ENCODE data around the gene KRTAP16-1. TPM values are rescaled to one million over a fixed set of nuclear protein-coding genes. Genes with fewer than 3 reads are reported as not detected.
"Not testable (repeated sequence)": the region's sequence is repeated elsewhere in the genome, so short reads cannot be mapped to it uniquely, and the experiment has no call there.

KRTAP16-1 gene
- total RNA-seq, 1 experiment from 2014 or later: not detected

- intact Hi-C loops (cut with micrococcal nuclease; ENCODE audit: unreplicated experiment): no loop called here
- no peak for TF ChIP-seq EZH2 (IDR thresholded peaks at IDR 0.05; ENCODE audit: borderline replicate concordance, low read depth, low read length, poor library complexity, severe bottlenecking)
- TF ChIP-seq, protein P1, sequence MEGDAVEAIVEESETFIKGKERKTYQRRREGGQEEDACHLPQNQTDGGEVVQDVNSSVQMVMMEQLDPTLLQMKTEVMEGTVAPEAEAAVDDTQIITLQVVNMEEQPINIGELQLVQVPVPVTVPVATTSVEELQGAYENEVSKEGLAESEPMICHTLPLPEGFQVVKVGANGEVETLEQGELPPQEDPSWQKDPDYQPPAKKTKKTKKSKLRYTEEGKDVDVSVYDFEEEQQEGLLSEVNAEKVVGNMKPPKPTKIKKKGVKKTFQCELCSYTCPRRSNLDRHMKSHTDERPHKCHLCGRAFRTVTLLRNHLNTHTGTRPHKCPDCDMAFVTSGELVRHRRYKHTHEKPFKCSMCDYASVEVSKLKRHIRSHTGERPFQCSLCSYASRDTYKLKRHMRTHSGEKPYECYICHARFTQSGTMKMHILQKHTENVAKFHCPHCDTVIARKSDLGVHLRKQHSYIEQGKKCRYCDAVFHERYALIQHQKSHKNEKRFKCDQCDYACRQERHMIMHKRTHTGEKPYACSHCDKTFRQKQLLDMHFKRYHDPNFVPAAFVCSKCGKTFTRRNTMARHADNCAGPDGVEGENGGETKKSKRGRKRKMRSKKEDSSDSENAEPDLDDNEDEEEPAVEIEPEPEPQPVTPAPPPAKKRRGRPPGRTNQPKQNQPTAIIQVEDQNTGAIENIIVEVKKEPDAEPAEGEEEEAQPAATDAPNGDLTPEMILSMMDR (conservative IDR thresholded peaks at IDR 0.05; ENCODE audit: low read depth, low read length): no peak
- CTCF ChIA-PET: no interaction called here
- Histone ChIP-seq H3K4me1 (ENCODE audit: insufficient read depth, low read length, poor library complexity, severe bottlenecking) (no peaks in the 10 kb centered on the region), H3K27me3 (replicated peaks; ENCODE audit: insufficient read depth, low read depth, low read length, poor library complexity) (no peaks in the 10 kb centered on the region), H3K27ac (ENCODE audit: low read depth, low read length, poor library complexity, severe bottlenecking) (no peak overlapping the region), H3K9me3 (ENCODE audit: low read depth, low read length, poor library complexity, severe bottlenecking) (no peaks in the 10 kb centered on the region), H3K4me3 (ENCODE audit: low read depth, low read length, poor library complexity, severe bottlenecking) (no peak overlapping the region), H3K36me3 (ENCODE audit: insufficient read depth, low read length, poor library complexity, severe bottlenecking) (no peaks in the 10 kb centered on the region)
- BruUV-seq (replicated peaks): no TSS peak
- DNase-seq (ENCODE audit: low spot score): no peak
- POLR2A ChIA-PET (ENCODE audit: low non-redundant PET): no interaction called here
These were observed 42.1 kb upstream of the KRTAP16-1 start for GRCh38 chr17:41351177-41351576.

GRCh38 chr17:41350381-41350878, 41.3 kb upstream of the KRTAP16-1 start, which contains the start of gene KRT33A:
TSS of gene KRT33A (minus strand) at chr17:41350828. CDS start at chr17:41350767, 61 bp downstream.
- DNase-seq (ENCODE audit: low spot score); H3K4me1 ChIP-seq (ENCODE audit: insufficient read depth, low read length, poor library complexity, severe bottlenecking); BruUV-seq (replicated peaks); H3K9me3 ChIP-seq (ENCODE audit: low read depth, low read length, poor library complexity, severe bottlenecking); H3K36me3 ChIP-seq (ENCODE audit: insufficient read depth, low read length, poor library complexity, severe bottlenecking); H3K4me3 ChIP-seq (ENCODE audit: low read depth, low read length, poor library complexity, severe bottlenecking); CTCF ChIA-PET; H3K27me3 ChIP-seq (replicated peaks; ENCODE audit: insufficient read depth, low read depth, low read length, poor library complexity); POLR2A ChIA-PET (ENCODE audit: low non-redundant PET); intact Hi-C loops (cut with micrococcal nuclease; ENCODE audit: unreplicated experiment); H3K27ac ChIP-seq (ENCODE audit: low read depth, low read length, poor library complexity, severe bottlenecking): not testable (repeated sequence)

- intact Hi-C loops (cut with micrococcal nuclease; ENCODE audit: unreplicated experiment): no loop called here
- TF ChIP-seq, protein P1 (conservative IDR thresholded peaks at IDR 0.05; ENCODE audit: low read depth, low read length): no peak
- no peak for TF ChIP-seq EZH2 (IDR thresholded peaks at IDR 0.05; ENCODE audit: borderline replicate concordance, low read depth, low read length, poor library complexity, severe bottlenecking)
- H3K9me3 ChIP-seq (ENCODE audit: low read depth, low read length, poor library complexity, severe bottlenecking): no peaks in the 10 kb centered on the region
- ChIA-PET POLR2A (ENCODE audit: low non-redundant PET) (no interaction called here), CTCF (no interaction called here)
- H3K4me1 ChIP-seq (ENCODE audit: insufficient read depth, low read length, poor library complexity, severe bottlenecking): no peaks in the 10 kb centered on the region
- H3K36me3 ChIP-seq (ENCODE audit: insufficient read depth, low read length, poor library complexity, severe bottlenecking): no peaks in the 10 kb centered on the region
- no peaks in the 10 kb centered on the region for H3K27me3 ChIP-seq (replicated peaks; ENCODE audit: insufficient read depth, low read depth, low read length, poor library complexity)
- no peak overlapping the region for H3K27ac ChIP-seq (ENCODE audit: low read depth, low read length, poor library complexity, severe bottlenecking)
- DNase-seq (ENCODE audit: low spot score): no peak
- no peak overlapping the region for H3K4me3 ChIP-seq (ENCODE audit: low read depth, low read length, poor library complexity, severe bottlenecking)
- no TSS peak for BruUV-seq (replicated peaks)
These were observed 39.0 kb upstream of the KRTAP16-1 start for GRCh38 chr17:41347869-41348760.

GRCh38 chr17:41346421-41346820, 37.3 kb upstream of the KRTAP16-1 start:
- intact Hi-C loops (cut with micrococcal nuclease; ENCODE audit: unreplicated experiment); DNase-seq (ENCODE audit: low spot score): not testable (repeated sequence)
- POLR2A ChIA-PET (ENCODE audit: low non-redundant PET): interaction anchor here (0.7 kb wide), 1 partner anchor 9 kb away, joined by 3 read pairs; no protein-coding TSS in a partner anchor

More at GRCh38 chr17:41346421-41346820, 37.3 kb upstream of the KRTAP16-1 start:
- H3K36me3 ChIP-seq (ENCODE audit: insufficient read depth, low read length, poor library complexity, severe bottlenecking); H3K9me3 ChIP-seq (ENCODE audit: low read depth, low read length, poor library complexity, severe bottlenecking); H3K4me1 ChIP-seq (ENCODE audit: insufficient read depth, low read length, poor library complexity, severe bottlenecking); H3K27me3 ChIP-seq (replicated peaks; ENCODE audit: insufficient read depth, low read depth, low read length, poor library complexity); BruUV-seq (replicated peaks); H3K27ac ChIP-seq (ENCODE audit: low read depth, low read length, poor library complexity, severe bottlenecking); CTCF ChIA-PET; H3K4me3 ChIP-seq (ENCODE audit: low read depth, low read length, poor library complexity, severe bottlenecking): not testable (repeated sequence)
